HuH-7 (cell line): Measurements from ENCODE around the gene OR8K5.
"Not testable (repeated sequence)": the region's sequence is repeated elsewhere in the genome, so short reads cannot be mapped to it uniquely, and the experiment has no call there.

Source experiments
- DNase-seq: peaks from one replicate; pipeline ENCODE4 v3.0.0; 2011; ENCODE audit warnings: low spot score

The OR8K5 gene, protein sequence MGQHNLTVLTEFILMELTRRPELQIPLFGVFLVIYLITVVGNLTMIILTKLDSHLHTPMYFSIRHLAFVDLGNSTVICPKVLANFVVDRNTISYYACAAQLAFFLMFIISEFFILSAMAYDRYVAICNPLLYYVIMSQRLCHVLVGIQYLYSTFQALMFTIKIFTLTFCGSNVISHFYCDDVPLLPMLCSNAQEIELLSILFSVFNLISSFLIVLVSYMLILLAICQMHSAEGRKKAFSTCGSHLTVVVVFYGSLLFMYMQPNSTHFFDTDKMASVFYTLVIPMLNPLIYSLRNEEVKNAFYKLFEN

DNA sequence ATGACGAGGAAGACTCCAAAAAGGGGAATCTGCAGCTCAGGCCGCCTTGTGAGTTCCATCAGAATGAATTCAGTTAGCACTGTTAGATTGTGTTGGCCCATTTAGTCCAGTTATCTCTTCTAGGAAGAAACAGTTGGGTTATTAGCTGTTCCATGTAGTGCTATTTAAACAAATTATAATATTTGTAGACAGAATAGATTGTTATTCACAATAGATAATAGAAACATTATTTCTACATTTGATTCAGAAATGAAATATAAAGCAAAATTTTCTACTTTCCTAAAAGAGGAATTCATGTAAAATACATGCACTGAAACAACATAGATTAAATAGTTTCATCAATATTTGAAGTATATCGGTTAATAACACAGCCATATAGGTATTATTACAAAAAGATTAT, at the start of gene OR8K5:
Gene OR8K5 (minus strand): TSS at position 101 of the 400 bp plus-strand sequence. CDS start 0 bp downstream, at position 101.
- DNase-seq: no peak

DNA sequence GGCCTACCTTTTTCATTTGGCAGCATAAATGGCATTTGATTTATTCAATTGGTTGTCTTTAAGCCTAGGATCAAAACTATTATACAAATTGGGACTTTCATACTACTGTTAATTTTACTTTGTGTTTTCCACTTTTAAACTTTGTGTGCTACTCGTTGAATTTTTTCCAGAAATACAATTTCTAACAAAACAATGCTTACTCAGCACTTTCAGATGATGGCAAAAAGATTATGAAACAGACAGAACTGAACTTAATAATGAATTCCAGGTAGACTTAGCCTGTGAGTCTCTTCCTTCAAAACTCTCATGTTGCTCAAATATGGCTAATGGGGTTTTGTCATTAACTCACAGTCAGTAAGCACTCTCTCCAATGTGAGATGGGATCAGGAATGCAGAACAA, 47.7 kb upstream of the OR8K5 start:
- no peak for DNase-seq

DNA sequence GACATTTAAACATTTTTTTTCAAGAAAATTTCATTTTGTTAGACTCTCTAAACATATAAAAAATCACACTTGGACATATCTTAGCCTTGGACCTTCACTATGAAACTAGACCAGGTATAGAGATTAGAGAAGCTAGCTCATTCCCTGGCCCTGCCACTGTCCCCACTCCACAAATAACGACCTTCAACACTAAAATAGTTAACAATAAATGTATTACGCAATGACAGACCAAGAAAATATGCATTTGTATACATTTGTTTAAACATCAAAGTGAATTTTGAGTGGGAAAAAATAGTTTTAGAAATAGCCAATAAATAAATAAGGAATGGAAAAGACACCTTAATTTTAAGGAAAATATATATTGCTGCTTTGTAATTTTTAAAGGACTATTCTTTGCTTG, 37.2 kb upstream of the OR8K5 start:
- no peak for DNase-seq

DNA sequence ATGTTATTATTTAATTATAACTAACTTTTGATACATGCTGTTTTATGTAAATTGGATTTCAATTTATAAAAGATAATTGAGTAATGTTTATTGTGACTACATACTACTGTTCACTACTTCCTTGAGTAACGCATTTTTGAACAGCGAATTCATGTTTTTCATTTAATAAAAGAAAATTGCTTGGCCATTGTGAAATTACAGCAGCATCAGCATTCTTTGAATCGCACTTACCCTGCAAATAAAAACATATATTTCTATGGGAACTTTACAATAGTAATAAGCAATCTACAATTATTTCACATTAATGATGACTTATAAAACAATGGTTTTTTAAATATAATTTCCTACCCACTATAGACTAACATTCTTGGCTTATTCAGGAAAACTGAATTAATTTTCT, 36.6 kb upstream of the OR8K5 start:
- DNase-seq: no peak

DNA sequence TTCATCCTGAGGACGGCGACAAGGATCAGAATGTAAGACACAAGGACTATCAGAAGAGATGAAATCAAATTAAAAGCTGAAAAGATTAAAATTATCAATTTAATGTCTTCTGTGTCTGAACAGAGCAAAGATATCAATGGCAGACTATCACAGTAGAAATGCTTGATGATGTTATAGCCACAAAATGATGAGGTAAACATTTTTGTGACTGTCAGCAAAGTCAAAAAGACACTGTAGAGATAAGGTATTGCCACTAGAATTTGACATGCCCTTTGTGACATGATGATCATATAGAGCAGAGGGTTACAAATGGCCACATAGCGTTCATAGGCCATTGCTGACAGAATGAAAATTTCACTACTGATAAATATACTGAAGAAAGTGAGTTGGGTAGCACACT, 28.5 kb upstream of the OR8K5 start:
- DNase-seq: no peak

DNA sequence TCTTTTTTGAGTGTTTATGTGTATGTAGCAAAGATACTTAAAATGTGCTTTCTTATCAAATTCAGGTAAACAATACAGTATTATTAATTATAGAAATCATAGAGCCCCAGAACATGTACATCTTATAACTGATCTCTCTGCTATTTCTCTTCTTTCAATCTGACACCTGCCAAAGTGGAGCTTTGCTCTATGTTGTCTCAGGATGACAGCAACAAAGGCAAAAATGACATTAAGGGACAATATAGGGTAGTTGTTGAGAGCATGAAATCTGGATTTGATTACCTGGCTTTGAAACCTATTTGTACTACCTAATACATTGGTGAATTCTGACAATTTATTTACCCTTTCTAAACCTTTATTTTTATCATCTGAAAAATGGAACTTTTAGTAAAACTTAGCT, 23.3 kb upstream of the OR8K5 start:
- DNase-seq: no peak

DNA sequence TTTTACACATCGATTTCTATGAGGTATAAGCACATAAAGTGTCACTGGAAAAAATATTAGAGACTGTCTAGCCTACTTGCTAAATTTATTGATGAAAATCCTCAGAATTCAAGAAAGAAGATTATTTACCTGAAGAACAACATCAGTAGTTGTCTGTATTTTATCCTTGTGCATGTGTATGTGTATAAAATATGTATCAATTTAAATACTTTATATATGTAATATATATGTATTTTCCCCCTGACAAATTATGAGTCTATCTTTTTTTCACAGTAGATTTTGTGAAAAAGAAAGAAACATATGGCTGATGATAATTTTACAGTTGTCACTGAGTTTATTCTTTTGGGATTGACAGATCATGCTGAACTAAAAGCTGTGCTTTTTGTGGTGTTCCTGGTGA, 16.2 kb upstream of the OR8K5 start, which contains the start of gene OR5J2:
Gene OR5J2 (plus strand): TSS at position 301 of the 400 bp plus-strand sequence. CDS start 0 bp downstream, at position 301.
- no peak for DNase-seq

DNA sequence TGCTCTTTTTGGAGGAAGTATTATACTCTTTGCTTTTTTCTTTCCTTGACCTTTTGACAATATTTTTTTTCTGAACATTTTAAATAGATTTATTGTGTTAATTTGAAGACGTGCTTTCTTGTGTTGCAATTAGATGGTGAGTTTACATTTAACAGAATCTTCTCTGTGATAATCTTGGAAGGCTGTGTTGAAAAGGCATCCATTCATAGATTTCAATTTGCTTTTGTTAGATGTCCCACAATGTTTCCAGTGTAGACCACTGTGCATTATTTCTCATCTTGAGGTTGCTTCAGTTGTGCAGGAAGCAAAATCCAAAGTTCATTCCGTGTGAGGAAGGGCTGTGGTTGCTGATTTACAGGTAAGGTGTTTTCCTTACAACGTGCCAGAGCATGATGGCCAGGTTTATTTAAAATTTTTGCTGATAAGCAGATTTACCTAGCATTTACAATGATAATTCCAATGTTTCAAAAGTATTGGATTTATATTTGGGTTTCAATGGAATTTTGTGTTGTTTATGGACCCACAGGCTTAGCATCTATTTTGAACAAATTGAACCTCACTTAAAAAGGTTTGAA, 12.2 kb upstream of the OR8K5 start:
- no peak for DNase-seq

DNA sequence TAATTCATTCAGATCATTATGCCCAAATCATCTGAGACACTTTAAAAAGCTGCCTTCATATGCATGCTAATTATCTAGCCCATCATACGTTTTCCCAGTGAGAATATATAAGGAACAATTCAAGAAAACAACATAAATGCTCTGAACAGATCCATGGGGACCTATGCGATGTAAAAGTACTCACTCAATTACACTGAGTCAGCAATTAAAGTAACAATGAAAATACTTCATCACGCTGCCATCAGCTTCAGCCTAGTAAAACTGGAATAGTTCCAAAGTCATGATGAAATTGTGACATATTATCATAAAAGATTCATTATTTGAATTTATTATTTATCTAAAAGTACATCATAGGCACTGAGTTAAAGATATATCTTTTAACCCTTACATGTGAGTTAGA, 3.7 kb upstream of the OR8K5 start:
- no peak for DNase-seq

DNA sequence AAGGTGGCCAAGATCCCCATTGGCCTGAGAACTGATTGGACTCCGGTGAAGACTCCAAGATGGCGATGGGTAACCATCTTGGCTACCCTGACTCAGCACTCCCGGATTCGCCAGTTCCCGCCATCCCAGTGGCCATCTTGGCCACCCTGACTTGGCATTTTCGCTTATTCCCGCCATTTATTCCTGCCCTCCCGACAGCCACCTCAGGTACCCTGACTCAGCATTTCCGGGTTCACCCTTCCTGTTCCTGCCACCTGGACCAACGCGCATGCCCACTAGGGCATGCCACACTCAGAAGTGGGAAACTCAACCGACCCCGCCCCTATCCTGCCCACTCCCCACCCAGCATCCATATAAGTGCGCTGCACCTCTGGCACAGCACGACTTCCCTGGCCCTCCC, 7.8 kb downstream of the OR8K5 start:
- DNase-seq: no peak

DNA sequence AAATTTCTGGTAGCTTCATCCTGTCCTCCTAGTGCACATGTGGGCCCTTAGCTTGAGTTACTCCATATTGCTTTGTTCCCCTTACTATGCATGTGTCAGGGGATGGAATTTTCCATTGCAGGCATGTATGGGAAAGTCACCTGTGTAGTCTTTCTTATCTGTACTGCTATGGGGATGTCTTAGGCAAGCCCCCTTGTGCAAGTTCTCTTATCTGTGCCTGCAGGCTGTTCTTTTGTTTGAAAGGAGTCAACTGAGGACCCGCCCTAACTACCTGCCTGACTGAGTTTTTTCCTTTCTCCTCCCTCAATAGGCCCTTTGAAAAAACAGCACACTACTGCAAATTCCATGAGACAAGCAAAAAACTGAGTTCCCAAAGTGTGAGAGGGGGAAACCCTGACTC, 8.7 kb downstream of the OR8K5 start:
- DNase-seq: no peak

DNA sequence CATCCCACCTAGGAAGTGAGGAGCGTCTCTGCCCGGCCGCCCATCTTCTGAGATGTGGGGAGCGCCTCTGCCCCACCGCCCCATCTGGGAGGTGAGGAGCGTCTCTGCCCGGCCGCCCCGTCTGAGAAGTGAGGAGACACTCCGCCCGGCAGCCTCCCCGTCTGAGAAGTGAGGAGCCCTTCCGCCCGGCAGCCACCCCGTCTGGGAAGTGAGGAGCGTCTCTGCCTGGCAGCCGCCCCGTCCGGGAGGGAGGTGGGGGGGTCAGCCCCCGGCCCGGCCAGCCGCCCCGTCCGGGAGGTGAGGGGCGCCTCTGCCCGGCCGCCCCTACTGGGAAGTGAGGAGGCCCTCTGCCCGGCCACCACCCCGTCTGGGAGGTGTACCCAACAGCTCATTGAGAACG, 16.4 kb downstream of the OR8K5 start:
- DNase-seq: not testable (repeated sequence)

DNA sequence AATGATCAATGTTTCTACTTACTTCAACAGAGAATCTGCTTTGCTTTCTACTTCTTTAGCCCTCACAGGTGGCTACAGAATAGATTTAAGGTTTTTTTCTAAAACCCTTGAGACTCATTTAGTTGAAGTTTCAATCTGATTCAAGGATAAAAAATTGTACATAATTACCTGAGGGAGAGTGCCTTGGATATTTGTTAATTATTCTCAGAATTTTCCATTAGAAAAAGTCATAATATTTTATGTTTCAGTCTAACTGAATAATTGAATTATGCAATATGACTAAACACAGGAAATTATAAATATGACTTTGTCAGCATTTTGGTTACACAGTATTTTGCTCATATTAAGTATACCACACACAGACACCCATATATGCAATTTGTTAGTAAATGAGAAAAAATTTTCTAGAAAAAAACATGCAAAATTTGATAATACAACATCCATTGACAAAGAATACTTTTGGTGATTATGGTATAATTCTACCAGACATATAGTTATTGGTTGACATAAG, 19.9 kb downstream of the OR8K5 start, which contains the start of gene OR8J3:
Gene OR8J3 (minus strand): TSS at position 51 of the 511 bp plus-strand sequence. CDS start 2,483 bp downstream, outside the sequence.
- DNase-seq: no peak

DNA sequence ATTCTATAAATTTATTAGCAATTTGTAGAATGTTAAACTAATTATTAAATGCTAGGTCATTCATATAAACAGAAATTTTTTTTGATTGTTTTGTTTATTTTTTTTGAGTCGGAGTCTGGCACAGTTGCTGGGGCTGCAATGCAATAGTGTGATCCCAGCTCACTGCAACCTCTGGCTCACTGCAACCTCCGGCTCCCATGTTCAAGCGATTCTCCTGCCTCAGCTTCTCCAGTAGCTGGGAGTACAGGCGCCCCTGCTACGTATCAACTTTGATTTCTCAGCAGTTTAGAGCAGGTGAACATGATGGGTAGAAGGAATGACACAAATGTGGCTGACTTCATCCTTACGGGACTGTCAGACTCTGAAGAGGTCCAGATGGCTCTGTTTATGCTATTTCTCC, 38.0 kb downstream of the OR8K5 start, which contains the start of gene OR8H3:
Gene OR8H3 (plus strand): TSS at position 301 of the 400 bp plus-strand sequence. CDS start 0 bp downstream, at position 301.
- no peak for DNase-seq
